D721Med (cell line): ENCODE measurements around the gene WFDC11.
"Not testable (repeated sequence)": the region's sequence is repeated elsewhere in the genome, so short reads cannot be mapped to it uniquely, and the experiment has no call there.

ENCODE experiments used
- DNase-seq: peaks from one replicate; pipeline ENCODE4 v3.0.0; 2011; ENCODE audit warnings: low spot score; ENCODE audit not compliant: insufficient read length
- FAIRE-seq: peaks from 2 replicates; lab custom pipeline; 2011; peaks lifted over from hg19 to GRCh38; lab: Jason Lieb, UNC
- CTCF ChIP-seq: IDR thresholded peaks from 2 replicates; pipeline ENCODE4 v1.5.1; 2012; ENCODE audit warnings: mild to moderate bottlenecking, control low read depth; ENCODE audit not compliant: insufficient read depth; ENCODE audit errors: missing control alignments

The WFDC11 gene

GRCh38 chr20:45670139-45670538 lies at the start of gene WFDC11:
TSS of gene WFDC11 (minus strand) at chr20:45670239. CDS start at chr20:45650600, 19,639 bp downstream.
- FAIRE-seq = no peak
- no peak for TF ChIP-seq CTCF
- no peak for DNase-seq

GRCh38 chr20:45716141-45716688 lies 46.2 kb upstream of the WFDC11 start:
- not testable (repeated sequence) for FAIRE-seq, DNase-seq

GRCh38 chr20:45704969-45705637 lies 35.1 kb upstream of the WFDC11 start, which contains the start of gene WFDC10B:
TSS of gene WFDC10B (minus strand) at chr20:45705019. CDS start at chr20:45685992, 19,027 bp downstream.
- no peak for FAIRE-seq
- no peak for TF ChIP-seq CTCF
- DNase-seq = no peak

GRCh38 chr20:45701873-45702272 lies 31.8 kb upstream of the WFDC11 start, which contains the start of gene WFDC13:
TSS of gene WFDC13 (plus strand) at chr20:45702038. CDS start at chr20:45702124, 86 bp downstream.
- FAIRE-seq (no peak), DNase-seq (no peak)
- TF ChIP-seq CTCF = no peak

GRCh38 chr20:45701104-45701503 lies 31.1 kb upstream of the WFDC11 start:
- no peak for TF ChIP-seq CTCF
- FAIRE-seq (no peak), DNase-seq (no peak)

GRCh38 chr20:45695496-45695895 lies 25.5 kb upstream of the WFDC11 start:
- no peak for TF ChIP-seq CTCF
- no peak for DNase-seq
- FAIRE-seq = no peak

GRCh38 chr20:45693346-45693745 lies 23.3 kb upstream of the WFDC11 start:
- not testable (repeated sequence) for FAIRE-seq, DNase-seq

- FAIRE-seq (no peak), DNase-seq (no peak)
- no peak for TF ChIP-seq CTCF
These were observed 15.9 kb upstream of the WFDC11 start for GRCh38 chr20:45685896-45686295.
